PC-9 (cell line): ENCODE data around the gene LIMD2. TPM values are rescaled to one million over a fixed set of nuclear protein-coding genes. Genes with fewer than 3 reads are reported as not detected.
A peak's percentile ranks its signal among the peaks of the same experiment; 100 is the strongest.

ENCODE experiments used
- BruUV-seq: library from RNA; stranded (reverse); fragments of 400-500 nt; replicated peaks from 2 replicates; lab custom pipeline; 2021; lab: Mats Ljungman, UMichigan
- CTCF ChIA-PET: fragments of 300-600 bp; sonication (Branson Sonifier 250); formaldehyde crosslinking; loops from one replicate; lab custom pipeline; 2022; ENCODE audit warnings: antibody characterized with exemption; lab: Charles Lee
- POLR2A ChIA-PET: fragments of 300-600 bp; sonication (Branson Sonifier 250); formaldehyde crosslinking; loops from one replicate; lab custom pipeline; 2022; ENCODE audit warnings: antibody characterized with exemption; ENCODE audit not compliant: unreplicated experiment; lab: Charles Lee
- DNase-seq, 2 experiments: peaks; one replicate each; pipeline versions ENCODE4 v3.0.0 to v3.0.0-alpha.2; 2015 to 2022; ENCODE audit warnings: mixed read lengths in 1 of 2
- H2AFZ ChIP-seq: fragments of 200-600 bp; sonication (generic); 2 replicates; pipeline ENCODE4 v1.8.1; 2017; ENCODE audit warnings: antibody characterized with exemption
- H3F3A ChIP-seq: fragments of 200-600 bp; sonication (generic); 2 replicates; pipeline ENCODE4 v1.8.1; 2017; ENCODE audit warnings: antibody characterized with exemption, mild to moderate bottlenecking, low read depth; ENCODE audit not compliant: insufficient read depth
- H3K27ac ChIP-seq: fragments of 200-600 bp; sonication (generic); 2 replicates; pipeline ENCODE4 v1.6.1; 2016; ENCODE audit warnings: mixed run types
- H3K27me3 ChIP-seq: fragments of 200-600 bp; sonication (generic); 2 replicates; pipeline ENCODE4 v1.6.1; 2016; ENCODE audit warnings: low read depth, mixed run types; ENCODE audit not compliant: insufficient read depth
- H3K36me3 ChIP-seq: fragments of 200-600 bp; sonication (generic); 2 replicates; pipeline ENCODE4 v1.6.1; 2016; ENCODE audit warnings: low read depth, mixed run types
- H3K4me1 ChIP-seq: fragments of 200-600 bp; sonication (generic); replicated peaks from 2 replicates; pipeline ENCODE4 v1.6.1; 2016; ENCODE audit warnings: mixed run types; ENCODE audit not compliant: insufficient read depth
- H3K4me2 ChIP-seq: fragments of 200-600 bp; sonication (generic); 2 replicates; pipeline ENCODE4 v1.6.1; 2017; ENCODE audit warnings: mixed run types
- H3K4me3 ChIP-seq: fragments of 200-600 bp; sonication (generic); 2 replicates; pipeline ENCODE4 v1.6.1; 2016; ENCODE audit warnings: mixed run types
- H3K79me2 ChIP-seq: fragments of 200-600 bp; sonication (generic); 2 replicates; pipeline ENCODE4 v1.6.1; 2017; ENCODE audit warnings: low read depth, mixed run types
- H3K9me2 ChIP-seq: fragments of 200-600 bp; sonication (generic); 2 replicates; pipeline ENCODE4 v1.8.1; 2017; ENCODE audit warnings: mild to moderate bottlenecking; ENCODE audit not compliant: insufficient read depth
- H3K9me3 ChIP-seq: fragments of 200-600 bp; sonication (generic); 2 replicates; pipeline ENCODE4 v1.8.1; 2016; ENCODE audit warnings: low read depth; ENCODE audit not compliant: insufficient read depth
- H4K20me1 ChIP-seq: fragments of 200-600 bp; sonication (generic); 2 replicates; pipeline ENCODE4 v1.8.1; 2017; ENCODE audit not compliant: insufficient read depth
- EZH2 ChIP-seq: fragments of 200-600 bp; sonication (generic); IDR thresholded peaks from 2 replicates; pipeline ENCODE4 v1.8.0; 2017; ENCODE audit warnings: antibody characterized with exemption, low read depth
- intact Hi-C: fragments of 100-400 bp; cut with micrococcal nuclease; formaldehyde crosslinking; loops from one replicate; pipeline ENCODE4 v1.10.0; 2022; ENCODE audit not compliant: unreplicated experiment
- total RNA-seq: library from RNA; stranded (reverse); gene quantifications from 2 replicates; pipeline ENCODE4 v1.2.3, GENCODE V29; 2021
- TF ChIP-seq, protein P1 (sequence below): fragments of 200-600 bp; sonication (generic); conservative IDR thresholded peaks from 2 replicates; pipeline ENCODE4 v1.6.1; 2017; ENCODE audit warnings: mixed run types, antibody characterized with exemption, mild to moderate bottlenecking, moderate library complexity

LIMD2 gene
- total RNA-seq, 1 experiment from 2014 or later = 1.6 TPM

DNA sequence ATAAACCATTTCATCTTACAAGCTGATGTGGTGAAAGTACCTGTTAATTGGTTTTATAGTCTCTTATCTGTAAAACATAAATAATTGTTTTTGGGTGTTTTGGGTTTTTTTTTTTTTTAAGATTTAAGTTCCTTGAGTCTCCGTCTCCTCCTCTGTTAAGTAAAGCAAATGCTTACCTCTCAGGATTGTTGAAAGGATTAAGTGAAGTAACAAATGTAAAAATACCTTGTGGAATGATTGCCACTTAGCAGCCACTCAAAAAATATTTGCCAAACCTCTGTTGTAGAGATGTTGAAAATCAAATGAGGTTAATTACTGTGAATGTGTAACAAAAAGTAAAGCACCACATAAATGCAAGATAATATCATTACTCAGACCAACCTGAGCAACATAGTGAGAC is 19.2 kb downstream of the LIMD2 start:
- CTCF ChIA-PET = no interaction called here
- Histone ChIP-seq H3K27ac (no peak overlapping the region), H4K20me1 (no peaks in the 10 kb centered on the region), H3F3A (peaks cover 8% of the 10 kb centered on the region; the same call in 1 of the 2 replicates), H3K4me3 (no peak overlapping the region), H3K4me1 (peaks cover 11% of the 10 kb centered on the region), H3K9me2 (no peaks in the 10 kb centered on the region), H3K27me3 (no peaks in the 10 kb centered on the region), H2AFZ (no peak overlapping the region), H3K4me2 (no peak overlapping the region), H3K79me2 (no peaks in the 10 kb centered on the region), H3K9me3 (no peaks in the 10 kb centered on the region), H3K36me3 (no peaks in the 10 kb centered on the region)
- POLR2A ChIA-PET = no interaction called here
- DNase-seq = no peak
- BruUV-seq = no TSS peak
- TF ChIP-seq, protein P1, sequence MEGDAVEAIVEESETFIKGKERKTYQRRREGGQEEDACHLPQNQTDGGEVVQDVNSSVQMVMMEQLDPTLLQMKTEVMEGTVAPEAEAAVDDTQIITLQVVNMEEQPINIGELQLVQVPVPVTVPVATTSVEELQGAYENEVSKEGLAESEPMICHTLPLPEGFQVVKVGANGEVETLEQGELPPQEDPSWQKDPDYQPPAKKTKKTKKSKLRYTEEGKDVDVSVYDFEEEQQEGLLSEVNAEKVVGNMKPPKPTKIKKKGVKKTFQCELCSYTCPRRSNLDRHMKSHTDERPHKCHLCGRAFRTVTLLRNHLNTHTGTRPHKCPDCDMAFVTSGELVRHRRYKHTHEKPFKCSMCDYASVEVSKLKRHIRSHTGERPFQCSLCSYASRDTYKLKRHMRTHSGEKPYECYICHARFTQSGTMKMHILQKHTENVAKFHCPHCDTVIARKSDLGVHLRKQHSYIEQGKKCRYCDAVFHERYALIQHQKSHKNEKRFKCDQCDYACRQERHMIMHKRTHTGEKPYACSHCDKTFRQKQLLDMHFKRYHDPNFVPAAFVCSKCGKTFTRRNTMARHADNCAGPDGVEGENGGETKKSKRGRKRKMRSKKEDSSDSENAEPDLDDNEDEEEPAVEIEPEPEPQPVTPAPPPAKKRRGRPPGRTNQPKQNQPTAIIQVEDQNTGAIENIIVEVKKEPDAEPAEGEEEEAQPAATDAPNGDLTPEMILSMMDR = no peak
- TF ChIP-seq EZH2 = no peak
- intact Hi-C loops = no loop called here

DNA sequence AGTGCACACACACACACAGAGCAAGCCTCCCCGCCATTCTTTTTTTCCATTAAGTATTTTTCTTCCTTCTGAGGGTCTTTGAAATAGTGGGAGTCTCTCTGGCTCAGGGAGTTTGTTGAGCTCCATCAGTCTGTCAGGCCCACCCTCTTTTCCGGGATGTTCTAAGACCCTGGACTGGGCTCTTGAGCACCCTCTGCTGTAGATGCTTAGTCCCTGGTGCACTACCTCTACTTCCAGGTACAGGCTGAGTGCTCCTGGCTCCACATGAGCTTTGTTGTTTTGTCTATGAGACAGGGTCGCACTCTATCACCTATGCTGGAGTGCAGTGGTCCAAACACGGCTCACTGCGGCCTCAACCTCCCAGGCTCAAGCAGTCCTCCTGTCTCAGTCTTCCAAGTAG is 20.7 kb downstream of the LIMD2 start:
- Histone ChIP-seq H3K27ac (no peak overlapping the region), H4K20me1 (no peaks in the 10 kb centered on the region), H3K36me3 (no peaks in the 10 kb centered on the region), H3K27me3 (no peaks in the 10 kb centered on the region), H3K9me3 (no peaks in the 10 kb centered on the region), H2AFZ (no peak overlapping the region), H3K4me3 (no peak overlapping the region), H3F3A (peaks cover 16% of the 10 kb centered on the region; the same call in 1 of the 2 replicates), H3K4me1 (peaks cover 19% of the 10 kb centered on the region), H3K4me2 (no peak overlapping the region), H3K9me2 (no peaks in the 10 kb centered on the region), H3K79me2 (no peaks in the 10 kb centered on the region)
- BruUV-seq = no TSS peak
- ChIA-PET CTCF (no interaction called here), POLR2A (no interaction called here)
- TF ChIP-seq, protein P1 = no peak
- TF ChIP-seq EZH2 = no peak
- peak in 1 of 2 experiments; percentile 5 for DNase-seq
- intact Hi-C loops = loop anchor here (5.0 kb wide), 1 partner anchor 57 kb away; the partner anchor contains the start of gene MAP3K3

DNA sequence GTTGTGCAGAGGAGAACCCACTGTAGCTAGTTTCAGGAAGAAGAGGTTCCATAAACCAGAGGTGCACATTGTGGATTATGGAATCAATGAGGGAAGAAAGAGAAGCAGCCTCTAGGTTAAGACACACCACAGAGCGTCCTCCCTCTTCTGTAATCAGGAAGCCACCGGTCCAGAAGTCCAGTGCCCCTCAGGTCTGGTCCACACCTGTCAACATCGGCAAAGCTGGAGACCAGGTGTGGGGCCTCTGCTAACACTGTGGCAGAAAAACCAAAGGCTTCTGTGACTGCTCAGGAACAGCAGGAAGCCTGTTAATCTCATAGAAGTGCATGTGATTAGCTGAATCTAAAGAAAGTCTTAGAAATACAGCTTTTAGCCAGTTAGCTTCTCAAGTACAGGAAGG is 23.3 kb downstream of the LIMD2 start:
- Histone ChIP-seq H3K9me3 (no peaks in the 10 kb centered on the region), H3K4me2 (peak overlapping the region; percentile 63), H3K4me1 (peaks cover 19% of the 10 kb centered on the region), H3K9me2 (no peaks in the 10 kb centered on the region), H4K20me1 (no peaks in the 10 kb centered on the region), H2AFZ (no peak overlapping the region), H3K27me3 (no peaks in the 10 kb centered on the region), H3K79me2 (no peaks in the 10 kb centered on the region), H3K4me3 (no peak overlapping the region), H3F3A (peaks cover 16% of the 10 kb centered on the region; the same call in 1 of the 2 replicates), H3K36me3 (no peaks in the 10 kb centered on the region), H3K27ac (no peak overlapping the region)
- ChIA-PET CTCF (interaction anchor here (0.6 kb wide), 1 partner anchor 22 kb away, joined by 3 read pairs; no protein-coding TSS in a partner anchor), POLR2A (interaction anchor here (0.6 kb wide), 1 partner anchor 705 kb away, joined by 3 read pairs; no protein-coding TSS in a partner anchor)
- DNase-seq = no peak
- intact Hi-C loops = loop anchor here (5.0 kb wide), 1 partner anchor 54 kb away; the partner anchor contains the start of gene MAP3K3
- no peak for TF ChIP-seq EZH2
- TF ChIP-seq, protein P1 = no peak
- BruUV-seq = no TSS peak
